Epithelial cell of esophagus (primary cell): ENCODE data around the gene AGK.
"Not testable (repeated sequence)": the region's sequence is repeated elsewhere in the genome, so short reads cannot be mapped to it uniquely, and the experiment has no call there.

Source experiments
- DNase-seq: peaks from one replicate; pipeline ENCODE4 v3.0.0; 2010; ENCODE audit warnings: low read depth
- H3K4me3 ChIP-seq: 2 replicates; pipeline ENCODE4 v1.5.1; 2011; ENCODE audit warnings: mild to moderate bottlenecking, low read length, control low read depth
- CTCF ChIP-seq: IDR thresholded peaks from 2 replicates; pipeline ENCODE4 v1.5.1; 2011; ENCODE audit warnings: low read depth, mild to moderate bottlenecking, low read length, control low read depth, inconsistent platforms; ENCODE audit not compliant: insufficient read depth; ENCODE audit errors: missing control alignments

The AGK gene

GRCh38 chr7:141688043-141688442 is 136.8 kb downstream of the AGK start:
- no peak for DNase-seq
- no peak overlapping the region for H3K4me3 ChIP-seq
- no peak for TF ChIP-seq CTCF

GRCh38 chr7:141689072-141689825 is 138.0 kb downstream of the AGK start:
- DNase-seq, H3K4me3 ChIP-seq: not testable (repeated sequence)

DNA sequence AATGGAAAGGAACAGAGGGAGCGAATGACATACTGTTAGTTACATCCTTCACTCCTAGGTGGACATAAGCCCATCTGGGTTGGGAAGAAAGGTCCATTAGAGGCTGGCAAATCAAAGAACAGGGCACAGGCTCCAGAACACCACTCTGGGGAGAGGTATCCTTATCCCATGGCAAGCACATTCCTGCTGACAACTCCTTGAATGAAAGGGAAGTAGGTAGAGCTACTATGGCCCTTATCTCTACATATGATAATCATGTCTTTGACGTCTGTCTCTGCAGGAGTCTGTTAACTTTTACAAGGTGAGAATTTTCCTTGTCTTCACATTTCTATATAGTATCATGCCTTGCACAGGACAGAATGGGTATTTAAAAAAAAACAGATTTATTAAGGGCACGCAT is 140.3 kb downstream of the AGK start:
- H3K4me3 ChIP-seq: no peak overlapping the region
- no peak for DNase-seq
- no peak for TF ChIP-seq CTCF

DNA sequence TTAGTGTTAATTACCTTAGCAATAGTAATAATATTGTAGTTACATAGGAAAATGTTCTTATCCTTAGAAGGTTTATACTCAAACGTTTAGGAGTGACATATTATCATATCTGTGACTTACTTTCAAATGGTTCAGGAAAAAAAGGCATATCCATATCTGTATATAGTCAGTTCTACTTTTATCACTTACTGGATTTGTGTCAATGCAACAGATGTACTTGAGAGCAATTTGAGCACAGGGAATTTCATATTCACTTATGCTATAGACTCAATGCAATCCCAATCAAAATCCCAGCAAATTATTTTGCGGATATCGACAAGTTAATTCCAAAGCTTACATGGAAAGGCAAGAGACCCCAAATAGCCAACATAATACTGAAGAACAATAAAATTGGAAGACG is 140.8 kb downstream of the AGK start:
- no peak for DNase-seq
- no peak for TF ChIP-seq CTCF
- H3K4me3 ChIP-seq: no peak overlapping the region

GRCh38 chr7:141693082-141693481 is 141.9 kb downstream of the AGK start:
- no peak overlapping the region for H3K4me3 ChIP-seq
- peak; percentile 24 for DNase-seq
- no peak for TF ChIP-seq CTCF

GRCh38 chr7:141695803-141696289 is 144.6 kb downstream of the AGK start:
- peak; percentile 45 for DNase-seq
- TF ChIP-seq CTCF: no peak
- no peak overlapping the region for H3K4me3 ChIP-seq

DNA sequence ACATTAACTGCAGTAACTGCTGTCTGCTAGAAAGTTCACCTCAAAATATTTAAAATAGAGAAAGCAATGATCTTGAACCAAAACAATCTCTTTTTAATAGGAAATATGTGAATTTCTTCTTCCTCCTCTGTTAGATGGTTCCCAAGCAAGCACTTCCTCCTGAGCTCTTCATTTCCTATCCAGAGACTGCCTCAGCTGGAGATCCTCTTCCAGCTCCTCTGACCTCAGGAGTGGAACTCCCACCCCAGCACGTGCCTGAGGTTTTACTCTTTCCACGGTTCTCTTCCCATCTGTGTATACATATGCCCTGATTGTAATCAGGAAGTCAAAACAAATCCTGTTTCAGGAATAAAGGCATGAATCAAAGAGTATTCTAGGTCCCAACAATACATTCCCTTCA is 145.1 kb downstream of the AGK start:
- no peak for TF ChIP-seq CTCF
- no peak for DNase-seq
- H3K4me3 ChIP-seq: no peak overlapping the region
